Esophagus (tissue), 2 donors: ENCODE data around the gene TMEM108. TPM values are rescaled to one million over a fixed set of nuclear protein-coding genes. Genes with fewer than 3 reads are reported as not detected.

Experiments used
- H3K27ac ChIP-seq, 2 donors: one replicate each; pipeline ENCODE4 v1.5.1; 2013; ENCODE audit warnings: low read depth in 2 of 2, mild to moderate bottlenecking in 2 of 2, inconsistent platforms in 1 of 2, low read length in 1 of 2, moderate library complexity in 1 of 2
- H3K27me3 ChIP-seq, 2 donors: one replicate each; pipeline ENCODE4 v1.6.1; 2013; ENCODE audit warnings: low read length in 2 of 2, control low read depth in 1 of 2, mild to moderate bottlenecking in 1 of 2; ENCODE audit not compliant: insufficient read depth in 2 of 2, control insufficient read depth in 1 of 2
- H3K36me3 ChIP-seq, 2 donors: one replicate each; pipeline ENCODE4 v1.6.1; 2013; ENCODE audit warnings: low read length in 1 of 2; ENCODE audit not compliant: control insufficient read depth in 2 of 2, insufficient read depth in 2 of 2
- H3K4me1 ChIP-seq, 2 donors: one replicate each; pipeline ENCODE4 v1.6.1; 2013; ENCODE audit warnings: low read length in 1 of 2; ENCODE audit not compliant: control insufficient read depth in 2 of 2, insufficient read depth in 2 of 2
- H3K4me3 ChIP-seq, 2 donors: one replicate each; pipeline ENCODE4 v1.5.1; 2013; ENCODE audit warnings: low read length in 2 of 2, mild to moderate bottlenecking in 2 of 2, low read depth in 1 of 2, moderate library complexity in 1 of 2
- H3K9me3 ChIP-seq, 2 donors: one replicate each; pipeline ENCODE4 v1.6.1; 2013; ENCODE audit warnings: mild to moderate bottlenecking in 2 of 2, low read depth in 1 of 2, low read length in 1 of 2, moderate library complexity in 1 of 2; ENCODE audit not compliant: control insufficient read depth in 2 of 2, insufficient read depth in 1 of 2
- WGBS, 2 donors: extraction: QIAGEN DNeasy Blood & Tissue Kit; methylation state at CpG; one replicate each; pipeline ENCODE4 v1.1.7; 2013; 5-methylcytosine and 5-hydroxymethylcytosine counted together
- polyA plus RNA-seq, 2 donors: library from polyadenylated mRNA; stranded (reverse); fragments of 200-250 nt; gene quantifications; one replicate each; pipeline ENCODE4 v1.2.3, GENCODE V29; 2013
- donor health status: healthy with polysubstance abuse.
- donor health status: Bipolar disorder and iron deficiency.

The TMEM108 gene
- polyA plus RNA-seq, 2 donors, result 0.41 to 2.7 TPM

- Histone ChIP-seq H3K4me3 (no peak overlapping the region), H3K9me3 (peaks cover 0 to 2% of the 10 kb centered on the region in 2 donors), H3K27ac (no peak overlapping the region), H3K4me1 (no peaks in the 10 kb centered on the region), H3K36me3 (no peaks in the 10 kb centered on the region), H3K27me3 (no peaks in the 10 kb centered on the region)
- WGBS, 2 donors, result 81 to 88% methylated on average over 4 of the region's 4 CpGs
Observed at GRCh38 chr3:133362539-133362938, 324.3 kb downstream of the TMEM108 start.

- Histone ChIP-seq H3K4me1 (no peaks in the 10 kb centered on the region), H3K27ac (no peak overlapping the region), H3K9me3 (peaks cover 0 to 2% of the 10 kb centered on the region in 2 donors), H3K36me3 (no peaks in the 10 kb centered on the region), H3K4me3 (no peak overlapping the region), H3K27me3 (no peaks in the 10 kb centered on the region)
- 94 to 98% methylated on average over 4 of the region's 4 CpGs for WGBS, 2 donors
Observed at GRCh38 chr3:133364704-133365103, 326.5 kb downstream of the TMEM108 start.

- Histone ChIP-seq H3K4me1 (no peaks in the 10 kb centered on the region), H3K36me3 (no peaks in the 10 kb centered on the region), H3K9me3 (no peaks in the 10 kb centered on the region), H3K27me3 (no peaks in the 10 kb centered on the region), H3K4me3 (no peak overlapping the region), H3K27ac (no peak overlapping the region)
- 95 to 97% methylated on average over 2 of the region's 2 CpGs for WGBS, 2 donors
Observed at GRCh38 chr3:133366921-133367320, 328.7 kb downstream of the TMEM108 start.

GRCh38 chr3:133367403-133367802 lies 329.2 kb downstream of the TMEM108 start:
- Histone ChIP-seq H3K4me3 (no peak overlapping the region), H3K9me3 (no peaks in the 10 kb centered on the region), H3K36me3 (no peaks in the 10 kb centered on the region), H3K27me3 (no peaks in the 10 kb centered on the region), H3K4me1 (no peaks in the 10 kb centered on the region), H3K27ac (no peak overlapping the region)
- WGBS, 2 donors, result 85 to 91% methylated on average over 3 of the region's 3 CpGs

- Histone ChIP-seq H3K27me3 (no peaks in the 10 kb centered on the region), H3K27ac (no peak overlapping the region), H3K36me3 (no peaks in the 10 kb centered on the region), H3K4me3 (no peak overlapping the region), H3K4me1 (no peaks in the 10 kb centered on the region), H3K9me3 (no peaks in the 10 kb centered on the region)
- 65 to 68% methylated on average over 1 of the region's 1 CpG for WGBS, 2 donors
Observed at GRCh38 chr3:133367956-133368355, 329.8 kb downstream of the TMEM108 start.

GRCh38 chr3:133368371-133369067 lies 330.3 kb downstream of the TMEM108 start:
- no peaks in the 10 kb centered on the region for H3K9me3 ChIP-seq
- no peaks in the 10 kb centered on the region for H3K4me1 ChIP-seq
- no peak overlapping the region for H3K27ac ChIP-seq
- no peaks in the 10 kb centered on the region for H3K27me3 ChIP-seq
- H3K4me3 ChIP-seq, result no peak overlapping the region
- WGBS, 2 donors, result 56 to 70% methylated on average over 4 of the region's 4 CpGs
- no peaks in the 10 kb centered on the region for H3K36me3 ChIP-seq

GRCh38 chr3:133369068-133369440 lies 330.9 kb downstream of the TMEM108 start:
- Histone ChIP-seq H3K4me3 (no peak overlapping the region), H3K36me3 (no peaks in the 10 kb centered on the region), H3K4me1 (no peaks in the 10 kb centered on the region), H3K27me3 (no peaks in the 10 kb centered on the region), H3K27ac (no peak overlapping the region), H3K9me3 (no peaks in the 10 kb centered on the region)
- 84% methylated on average over 9 of the region's 9 CpGs for WGBS, 2 donors

DNA sequence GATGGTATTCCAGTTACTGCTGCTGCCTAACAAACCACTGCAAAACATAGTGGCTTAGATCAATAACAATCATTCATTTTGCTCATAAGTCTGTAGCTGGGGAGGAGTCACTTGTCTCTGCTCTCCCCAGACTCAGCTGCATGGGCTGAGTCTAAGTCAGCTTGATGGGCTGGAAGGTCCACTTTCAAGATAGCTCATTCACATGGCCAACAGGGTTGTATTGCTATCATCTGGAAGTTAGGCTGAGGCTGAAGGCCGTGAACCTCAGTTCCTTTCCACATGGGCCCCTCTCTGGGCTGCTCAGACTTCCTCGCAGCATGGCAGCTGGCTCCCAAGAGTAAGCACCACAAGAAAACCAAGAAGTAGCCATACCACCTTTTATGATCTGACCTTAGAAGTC lies 333.0 kb downstream of the TMEM108 start:
- WGBS, 2 donors, result 91 to 92% methylated on average over 2 of the region's 2 CpGs

DNA sequence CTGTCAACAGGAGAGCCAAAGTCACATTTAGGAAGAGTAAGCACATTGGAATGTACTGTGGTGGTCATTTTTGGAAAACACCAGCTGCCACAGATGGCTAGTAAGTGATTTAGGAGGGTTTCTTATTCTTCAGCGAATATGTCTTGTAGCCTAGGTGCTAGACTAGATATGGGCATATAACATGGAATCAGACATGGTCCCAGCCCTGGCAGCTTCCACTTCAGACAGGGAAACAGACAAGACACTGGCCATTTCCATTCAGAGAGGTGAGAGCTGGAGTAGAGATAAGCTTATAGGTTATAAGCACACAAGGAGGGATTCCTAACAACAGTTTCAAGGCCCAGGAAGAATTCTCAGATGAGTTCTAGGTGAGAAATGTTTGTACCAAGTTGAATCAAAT lies 333.5 kb downstream of the TMEM108 start:
- Histone ChIP-seq H3K27me3 (no peaks in the 10 kb centered on the region), H3K9me3 (no peaks in the 10 kb centered on the region), H3K27ac (no peak overlapping the region), H3K36me3 (no peaks in the 10 kb centered on the region), H3K4me3 (no peak overlapping the region), H3K4me1 (no peaks in the 10 kb centered on the region)
- WGBS, 2 donors, result 100% methylated on average over 1 of the region's 1 CpG

More for the DNA sequence above, 333.0 kb downstream of the TMEM108 start:
- H3K27me3 ChIP-seq, result no peaks in the 10 kb centered on the region
- no peaks in the 10 kb centered on the region for H3K9me3 ChIP-seq
- no peak overlapping the region for H3K4me3 ChIP-seq
- H3K36me3 ChIP-seq, result no peaks in the 10 kb centered on the region
- no peak overlapping the region for H3K27ac ChIP-seq
- H3K4me1 ChIP-seq, result no peaks in the 10 kb centered on the region

DNA sequence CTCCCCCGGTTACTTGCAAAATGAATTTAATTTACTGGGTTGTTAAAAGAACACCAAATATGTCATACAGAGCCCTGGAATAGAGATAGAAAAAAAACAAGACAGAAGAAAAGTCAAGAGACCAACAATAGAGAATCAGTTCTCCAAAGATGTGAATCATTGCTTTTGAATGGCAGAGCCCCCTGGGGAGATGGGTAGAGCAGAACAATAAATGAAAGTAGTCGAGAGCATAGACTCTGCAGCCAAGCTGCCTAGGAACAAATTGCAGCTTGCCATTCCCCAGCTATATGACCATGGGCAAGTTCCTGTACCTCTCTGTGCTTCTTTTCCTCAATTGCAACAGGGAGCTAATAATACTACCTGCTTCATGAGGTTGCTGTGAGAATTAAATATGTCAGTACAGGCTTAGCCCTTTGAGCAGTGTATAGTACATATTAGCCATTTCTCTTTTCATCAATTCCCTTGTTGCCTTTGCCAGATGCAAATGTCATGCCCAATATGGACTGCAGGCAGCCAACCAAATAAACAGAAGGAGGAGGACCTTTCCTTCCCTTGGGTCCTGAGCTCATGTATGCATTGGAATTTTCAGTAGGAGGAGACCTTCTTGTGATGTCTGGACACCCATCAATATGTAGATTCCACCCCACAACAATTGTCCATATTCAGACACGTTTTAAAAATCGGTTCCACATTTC lies 336.7 kb downstream of the TMEM108 start:
- Histone ChIP-seq H3K9me3 (no peaks in the 10 kb centered on the region), H3K27ac (no peak overlapping the region), H3K36me3 (no peaks in the 10 kb centered on the region), H3K4me3 (no peak overlapping the region), H3K27me3 (no peaks in the 10 kb centered on the region), H3K4me1 (no peaks in the 10 kb centered on the region)
- 70 to 77% methylated on average over 4 of the region's 4 CpGs for WGBS, 2 donors
